Astrocyte of the cerebellum (primary cell): ENCODE data around the gene HEATR9.

ENCODE experiments used
- DNase-seq: peaks from one replicate; pipeline ENCODE4 v3.0.0-alpha.2; 2011; ENCODE audit warnings: low read depth
- H3K4me3 ChIP-seq: 2 replicates; pipeline ENCODE4 v1.5.1; 2011; ENCODE audit warnings: mild to moderate bottlenecking, low read depth, low read length, moderate library complexity
- in situ Hi-C: cut with HindIII; loops from 2 replicates; pipeline ENCODE4 v1.10.0; 2017; ENCODE audit warnings: low sequenced_read_pairs
- TF ChIP-seq, protein P1 (sequence below): IDR thresholded peaks from 2 replicates; pipeline ENCODE4 v1.5.1; 2012; ENCODE audit warnings: low read length, low read depth, moderate library complexity, mild to moderate bottlenecking; ENCODE audit errors: missing control alignments

HEATR9 gene

GRCh38 chr17:35847006-35847405, 21.7 kb downstream of the HEATR9 start:
- in situ Hi-C loops = no loop called here
- TF ChIP-seq, protein P1, sequence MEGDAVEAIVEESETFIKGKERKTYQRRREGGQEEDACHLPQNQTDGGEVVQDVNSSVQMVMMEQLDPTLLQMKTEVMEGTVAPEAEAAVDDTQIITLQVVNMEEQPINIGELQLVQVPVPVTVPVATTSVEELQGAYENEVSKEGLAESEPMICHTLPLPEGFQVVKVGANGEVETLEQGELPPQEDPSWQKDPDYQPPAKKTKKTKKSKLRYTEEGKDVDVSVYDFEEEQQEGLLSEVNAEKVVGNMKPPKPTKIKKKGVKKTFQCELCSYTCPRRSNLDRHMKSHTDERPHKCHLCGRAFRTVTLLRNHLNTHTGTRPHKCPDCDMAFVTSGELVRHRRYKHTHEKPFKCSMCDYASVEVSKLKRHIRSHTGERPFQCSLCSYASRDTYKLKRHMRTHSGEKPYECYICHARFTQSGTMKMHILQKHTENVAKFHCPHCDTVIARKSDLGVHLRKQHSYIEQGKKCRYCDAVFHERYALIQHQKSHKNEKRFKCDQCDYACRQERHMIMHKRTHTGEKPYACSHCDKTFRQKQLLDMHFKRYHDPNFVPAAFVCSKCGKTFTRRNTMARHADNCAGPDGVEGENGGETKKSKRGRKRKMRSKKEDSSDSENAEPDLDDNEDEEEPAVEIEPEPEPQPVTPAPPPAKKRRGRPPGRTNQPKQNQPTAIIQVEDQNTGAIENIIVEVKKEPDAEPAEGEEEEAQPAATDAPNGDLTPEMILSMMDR = no peak
- H3K4me3 ChIP-seq = no peak overlapping the region
- no peak for DNase-seq

DNA sequence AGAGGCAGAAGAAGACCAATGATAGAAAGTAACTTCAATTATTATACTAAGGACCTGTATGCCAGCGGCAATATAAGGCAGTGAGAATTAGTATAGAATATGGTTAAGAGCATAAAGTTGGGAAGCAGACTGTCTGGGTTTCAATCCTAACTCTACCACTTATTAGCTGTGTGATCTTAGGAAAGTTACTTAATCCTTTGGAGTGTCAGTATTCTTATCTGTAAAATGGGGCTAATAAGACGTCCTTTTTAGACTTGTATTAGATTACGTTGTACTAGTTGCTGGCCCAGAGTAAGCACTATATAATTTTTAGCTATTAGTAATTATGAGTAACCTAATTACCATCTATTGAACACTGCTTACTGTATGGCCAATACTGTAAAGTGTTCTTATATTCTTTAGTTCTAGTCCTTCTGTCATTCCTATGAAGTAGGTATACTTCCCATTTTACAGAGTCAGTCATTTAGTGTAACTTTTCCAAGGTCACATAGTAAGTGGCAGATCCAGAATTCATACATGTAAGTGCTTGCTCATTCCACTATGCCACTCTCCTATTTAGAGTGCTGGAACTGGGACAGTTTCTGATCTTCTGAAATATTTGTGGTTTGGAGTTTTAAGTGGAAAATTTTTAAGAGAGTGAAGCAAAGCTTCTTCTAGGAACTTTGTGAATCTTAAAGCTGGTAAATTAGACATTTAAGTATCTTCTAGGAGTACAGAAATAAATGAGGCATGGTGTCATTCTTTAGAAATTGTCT, 22.5 kb downstream of the HEATR9 start:
- peak; percentile 4 for DNase-seq
- in situ Hi-C loops = no loop called here
- TF ChIP-seq, protein P1 = no peak
- no peak overlapping the region for H3K4me3 ChIP-seq

- TF ChIP-seq, protein P1 = no peak
- in situ Hi-C loops = no loop called here
Measured at GRCh38 chr17:35844547-35844946, 24.1 kb downstream of the HEATR9 start.

DNA sequence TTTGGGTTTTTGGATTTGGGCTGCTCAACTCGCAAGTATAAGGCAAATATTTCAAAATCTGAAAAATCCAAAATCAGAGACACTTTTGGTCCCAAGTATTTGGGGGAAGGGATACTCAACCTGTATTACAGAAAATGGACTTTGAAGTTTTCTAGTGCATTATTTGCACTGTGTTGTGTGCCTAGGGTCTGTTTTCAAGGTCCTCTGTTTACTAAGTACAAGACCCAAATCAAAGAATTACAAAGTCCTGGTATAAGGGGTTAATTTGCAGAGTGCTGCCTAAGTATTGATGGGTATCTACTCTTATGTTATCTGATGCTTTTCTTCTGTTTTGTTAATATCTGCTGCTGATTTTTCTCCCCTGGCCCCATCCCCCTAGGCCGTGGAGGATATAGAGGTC, 25.0 kb downstream of the HEATR9 start:
- DNase-seq = no peak
- in situ Hi-C loops = no loop called here
- H3K4me3 ChIP-seq = no peak overlapping the region
- TF ChIP-seq, protein P1 = no peak

More at GRCh38 chr17:35844547-35844946, 24.1 kb downstream of the HEATR9 start:
- no peak for DNase-seq
- no peak overlapping the region for H3K4me3 ChIP-seq

- in situ Hi-C loops = no loop called here
- DNase-seq = no peak
- TF ChIP-seq, protein P1 = no peak
- no peak overlapping the region for H3K4me3 ChIP-seq
Measured at GRCh38 chr17:35842239-35842638, 26.5 kb downstream of the HEATR9 start.

DNA sequence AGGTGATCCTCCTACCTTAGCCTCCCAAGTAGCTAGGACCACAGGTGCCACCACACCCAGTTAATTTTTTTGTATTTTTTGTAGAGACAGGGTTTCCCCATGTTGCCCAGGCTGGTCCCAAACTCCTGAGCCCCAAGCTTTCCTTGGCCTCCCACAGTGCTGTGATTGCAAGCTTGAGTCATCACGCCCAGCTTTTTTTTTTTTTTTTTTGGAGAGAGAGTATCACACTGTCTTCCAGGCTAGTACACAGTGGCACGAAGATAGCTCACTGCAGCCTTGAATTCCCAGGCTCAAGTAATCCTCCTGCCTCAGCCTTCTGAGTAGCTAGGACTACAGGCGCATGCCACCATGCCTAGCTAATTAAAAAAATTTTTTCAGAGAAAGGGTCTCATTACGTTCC, 27.2 kb downstream of the HEATR9 start:
- in situ Hi-C loops = no loop called here
- no peak for DNase-seq
- no peak overlapping the region for H3K4me3 ChIP-seq
- TF ChIP-seq, protein P1 = no peak

DNA sequence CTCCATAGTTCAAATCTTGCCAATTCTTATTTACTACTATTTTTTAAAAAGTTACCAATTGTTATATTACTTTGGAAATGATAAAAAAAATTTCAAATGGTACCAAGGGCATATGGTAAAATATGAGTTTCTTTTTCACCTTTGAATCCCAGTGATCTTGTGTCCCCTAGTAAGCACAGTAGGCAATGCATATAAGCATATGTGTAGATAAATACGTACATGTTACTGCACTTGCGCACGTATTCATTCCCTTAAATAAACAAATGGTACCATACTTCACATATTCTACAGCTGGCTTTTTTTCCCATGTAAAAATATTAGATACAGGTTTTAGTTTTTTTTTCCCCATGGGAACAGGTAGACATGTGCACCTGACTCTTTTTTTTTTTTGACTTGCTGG, 27.6 kb downstream of the HEATR9 start:
- in situ Hi-C loops = no loop called here
- H3K4me3 ChIP-seq = no peak overlapping the region
- TF ChIP-seq, protein P1 = no peak
- DNase-seq = no peak
